ENCODE results near the gene DARS1. TPM values are rescaled to one million over a fixed set of nuclear protein-coding genes. Genes with fewer than 3 reads are reported as not detected.

The DARS1 gene
- total RNA-seq, 1 experiment from 2014 or later: 63.0 TPM

DNA sequence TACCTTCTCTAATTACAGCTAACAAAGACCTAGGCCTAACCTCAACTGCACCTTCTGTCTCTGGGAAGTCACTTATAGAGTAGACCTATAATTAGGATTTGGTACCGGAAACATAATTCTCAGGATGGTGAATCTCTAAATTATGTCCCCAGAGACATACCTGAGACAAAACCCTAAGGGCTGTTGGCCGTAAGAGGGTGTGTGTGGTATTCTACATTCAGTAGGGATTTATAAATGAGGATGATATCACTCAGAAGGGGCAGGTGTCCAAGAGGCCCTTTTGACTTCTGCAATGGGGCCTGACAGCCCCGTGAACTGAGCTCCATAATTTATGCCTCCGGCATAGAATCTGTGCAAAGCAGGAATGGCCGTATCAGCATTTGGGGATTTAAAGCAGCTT lies 13.5 kb upstream of the DARS1 start:
- no peaks in the 10 kb centered on the region for H3K9me3 ChIP-seq (ENCODE audit: insufficient read depth, low read depth)
- no peak overlapping the region for H3K4me3 ChIP-seq
- no peaks in the 10 kb centered on the region for H3K9me2 ChIP-seq (ENCODE audit: insufficient read depth)
- BruUV-seq (replicated peaks): no TSS peak
- no peaks in the 10 kb centered on the region for H3K4me1 ChIP-seq (replicated peaks; ENCODE audit: insufficient read depth)
- H3F3A ChIP-seq (ENCODE audit: insufficient read depth, low read depth): no peaks in the 10 kb centered on the region
- no peak overlapping the region for H2AFZ ChIP-seq
- no peak for TF ChIP-seq EZH2 (IDR thresholded peaks at IDR 0.05; ENCODE audit: low read depth)
- TF ChIP-seq, protein P1, sequence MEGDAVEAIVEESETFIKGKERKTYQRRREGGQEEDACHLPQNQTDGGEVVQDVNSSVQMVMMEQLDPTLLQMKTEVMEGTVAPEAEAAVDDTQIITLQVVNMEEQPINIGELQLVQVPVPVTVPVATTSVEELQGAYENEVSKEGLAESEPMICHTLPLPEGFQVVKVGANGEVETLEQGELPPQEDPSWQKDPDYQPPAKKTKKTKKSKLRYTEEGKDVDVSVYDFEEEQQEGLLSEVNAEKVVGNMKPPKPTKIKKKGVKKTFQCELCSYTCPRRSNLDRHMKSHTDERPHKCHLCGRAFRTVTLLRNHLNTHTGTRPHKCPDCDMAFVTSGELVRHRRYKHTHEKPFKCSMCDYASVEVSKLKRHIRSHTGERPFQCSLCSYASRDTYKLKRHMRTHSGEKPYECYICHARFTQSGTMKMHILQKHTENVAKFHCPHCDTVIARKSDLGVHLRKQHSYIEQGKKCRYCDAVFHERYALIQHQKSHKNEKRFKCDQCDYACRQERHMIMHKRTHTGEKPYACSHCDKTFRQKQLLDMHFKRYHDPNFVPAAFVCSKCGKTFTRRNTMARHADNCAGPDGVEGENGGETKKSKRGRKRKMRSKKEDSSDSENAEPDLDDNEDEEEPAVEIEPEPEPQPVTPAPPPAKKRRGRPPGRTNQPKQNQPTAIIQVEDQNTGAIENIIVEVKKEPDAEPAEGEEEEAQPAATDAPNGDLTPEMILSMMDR (conservative IDR thresholded peaks at IDR 0.05): no peak
- ChIA-PET POLR2A (ENCODE audit: unreplicated experiment) (no interaction called here), CTCF (no interaction called here)
- H3K79me2 ChIP-seq (ENCODE audit: low read depth): no peaks in the 10 kb centered on the region
- H4K20me1 ChIP-seq (ENCODE audit: insufficient read depth): no peaks in the 10 kb centered on the region
- intact Hi-C loops (cut with micrococcal nuclease; ENCODE audit: unreplicated experiment): no loop called here
- H3K4me2 ChIP-seq: no peak overlapping the region
- DNase-seq: no peak
- no peaks in the 10 kb centered on the region for H3K27me3 ChIP-seq (ENCODE audit: insufficient read depth, low read depth)
- no peaks in the 10 kb centered on the region for H3K36me3 ChIP-seq (ENCODE audit: low read depth)
- no peak overlapping the region for H3K27ac ChIP-seq

DNA sequence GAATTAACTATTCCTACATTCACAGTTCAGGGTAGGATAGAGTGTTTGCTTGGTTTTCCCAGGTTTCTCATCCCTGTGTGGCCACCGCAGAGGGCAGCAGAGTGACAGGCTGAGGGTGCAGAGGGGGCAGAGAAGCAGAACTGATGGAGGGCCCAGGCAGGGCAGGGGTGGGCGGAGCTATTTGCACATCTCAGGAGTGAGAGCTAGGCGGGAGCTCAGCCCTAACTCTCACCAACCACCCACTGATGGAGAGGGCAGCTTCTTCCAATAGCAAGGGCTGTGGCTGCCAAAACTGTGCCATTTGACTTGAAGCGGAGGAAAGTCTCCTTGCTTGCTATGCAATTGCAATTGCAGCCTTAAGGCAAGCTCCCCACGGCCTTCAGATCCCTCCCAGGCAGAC lies 12.0 kb upstream of the DARS1 start:
- no peaks in the 10 kb centered on the region for H3K27me3 ChIP-seq (ENCODE audit: insufficient read depth, low read depth)
- H3K4me2 ChIP-seq: no peak overlapping the region
- BruUV-seq (replicated peaks): no TSS peak
- no peaks in the 10 kb centered on the region for H3K4me1 ChIP-seq (replicated peaks; ENCODE audit: insufficient read depth)
- H4K20me1 ChIP-seq (ENCODE audit: insufficient read depth): no peaks in the 10 kb centered on the region
- TF ChIP-seq, protein P1 (conservative IDR thresholded peaks at IDR 0.05): no peak
- no peak for TF ChIP-seq EZH2 (IDR thresholded peaks at IDR 0.05; ENCODE audit: low read depth)
- H3K4me3 ChIP-seq: no peak overlapping the region
- H3K36me3 ChIP-seq (ENCODE audit: low read depth): no peaks in the 10 kb centered on the region
- ChIA-PET POLR2A (ENCODE audit: unreplicated experiment) (no interaction called here), CTCF (no interaction called here)
- H2AFZ ChIP-seq: no peak overlapping the region
- H3F3A ChIP-seq (ENCODE audit: insufficient read depth, low read depth): no peaks in the 10 kb centered on the region
- H3K79me2 ChIP-seq (ENCODE audit: low read depth): no peaks in the 10 kb centered on the region
- no peak for DNase-seq
- intact Hi-C loops (cut with micrococcal nuclease; ENCODE audit: unreplicated experiment): no loop called here
- no peaks in the 10 kb centered on the region for H3K9me2 ChIP-seq (ENCODE audit: insufficient read depth)
- no peaks in the 10 kb centered on the region for H3K9me3 ChIP-seq (ENCODE audit: insufficient read depth, low read depth)
- H3K27ac ChIP-seq: no peak overlapping the region

DNA sequence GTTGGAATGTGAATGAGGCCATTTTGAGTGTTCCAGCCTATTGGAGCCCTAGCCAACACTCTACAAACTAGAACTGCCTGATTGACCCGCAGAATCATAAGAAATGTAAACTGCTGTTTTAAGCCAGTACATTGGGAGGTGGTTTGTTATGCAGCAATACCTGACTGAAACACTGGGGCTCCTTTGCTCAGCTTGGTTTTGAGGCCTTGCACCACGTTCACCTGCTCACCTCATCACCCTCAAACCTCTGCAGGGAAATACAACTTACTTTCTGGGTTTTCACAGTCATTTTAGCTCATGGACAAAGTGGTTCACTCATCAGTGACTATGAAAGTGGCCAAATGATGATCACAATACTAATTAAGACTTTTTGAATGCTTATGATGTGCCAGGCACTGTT lies 10.9 kb upstream of the DARS1 start:
- no peaks in the 10 kb centered on the region for H3K9me2 ChIP-seq (ENCODE audit: insufficient read depth)
- H3K4me3 ChIP-seq: no peak overlapping the region
- no peaks in the 10 kb centered on the region for H4K20me1 ChIP-seq (ENCODE audit: insufficient read depth)
- H3K9me3 ChIP-seq (ENCODE audit: insufficient read depth, low read depth): no peaks in the 10 kb centered on the region
- H3F3A ChIP-seq (ENCODE audit: insufficient read depth, low read depth): no peaks in the 10 kb centered on the region
- CTCF ChIA-PET: interaction anchor here (0.6 kb wide), 1 partner anchor 10 kb away, joined by 3 read pairs; no protein-coding TSS in a partner anchor
- H3K36me3 ChIP-seq (ENCODE audit: low read depth): no peaks in the 10 kb centered on the region
- TF ChIP-seq, protein P1 (conservative IDR thresholded peaks at IDR 0.05): no peak
- TF ChIP-seq EZH2 (IDR thresholded peaks at IDR 0.05; ENCODE audit: low read depth): no peak
- no peak overlapping the region for H2AFZ ChIP-seq
- no peaks in the 10 kb centered on the region for H3K79me2 ChIP-seq (ENCODE audit: low read depth)
- no peaks in the 10 kb centered on the region for H3K4me1 ChIP-seq (replicated peaks; ENCODE audit: insufficient read depth)
- H3K27me3 ChIP-seq (ENCODE audit: insufficient read depth, low read depth): no peaks in the 10 kb centered on the region
- H3K27ac ChIP-seq: no peak overlapping the region
- intact Hi-C loops (cut with micrococcal nuclease; ENCODE audit: unreplicated experiment): no loop called here
- no TSS peak for BruUV-seq (replicated peaks)
- no peak overlapping the region for H3K4me2 ChIP-seq
- DNase-seq: no peak
- POLR2A ChIA-PET (ENCODE audit: unreplicated experiment): no interaction called here

All from PC-9 (cell line).